Pons (tissue), 1 donor: ENCODE measurements around the gene NDRG2.

ENCODE experiments used
- DNase-seq: peaks from one replicate; pipeline ENCODE4 v3.0.0-alpha.2; 2016; ENCODE audit warnings: low spot score

Gene NDRG2

GRCh38 chr14:20969336-20969735, 55.5 kb downstream of the NDRG2 start:
- no peak for DNase-seq
